ENCODE results near the gene CFB. TPM values are rescaled to one million over a fixed set of nuclear protein-coding genes. Genes with fewer than 3 reads are reported as not detected.

CFB gene
- total and polyA plus RNA-seq, 9 of the 15 experiments (the other 6 are each of a cell fraction or from before 2014, with no cell fraction given) = 0.08 to 0.91 (median 0.22) TPM; not detected in 4

GRCh38 chr6:31948306-31948705 lies 2.4 kb downstream of the CFB start (continued):
- TF ChIP-seq JUN (IDR thresholded peaks at IDR 0.05; ENCODE audit: borderline replicate concordance, low read depth, low read length) = no peak
- 0 out of 2 replicates have a peak, but pooled peaks have one; percentile 18 for TF ChIP-seq JUN (CRISPR knock-in tag; IDR thresholded peaks at IDR 0.05; ENCODE audit: borderline replicate concordance)
- 0 out of 2 replicates have a peak, but pooled peaks have one; percentile 24 for TF ChIP-seq PHF21A (IDR thresholded peaks at IDR 0.05; ENCODE audit: borderline replicate concordance, low read depth)
- TF ChIP-seq BACH1 (tag; IDR thresholded peaks at IDR 0.05) = no peak
- TF ChIP-seq YY1 (IDR thresholded peaks at IDR 0.05; ENCODE audit: borderline replicate concordance in 1 of 3, control insufficient read depth in 1 of 3, extremely low read depth in 1 of 3, insufficient read depth in 3 of 3, insufficient read length in 1 of 3, insufficient replicate concordance in 2 of 3, low read depth in 1 of 3, low read length in 2 of 3) = no peak
- TF ChIP-seq ZNF785 (CRISPR knock-in tag; IDR thresholded peaks at IDR 0.05) = no peak
- TF ChIP-seq ZBTB26 (CRISPR knock-in tag; IDR thresholded peaks at IDR 0.05) = 0 out of 2 replicates have a peak, but pooled peaks have one; percentile 23
- no peak for TF ChIP-seq USF2 (CRISPR knock-in tag; IDR thresholded peaks at IDR 0.05)
- TF ChIP-seq MTF1 (CRISPR knock-in tag; IDR thresholded peaks at IDR 0.05; ENCODE audit: borderline replicate concordance) = no peak
- TF ChIP-seq ARID3A (IDR thresholded peaks at IDR 0.05; ENCODE audit: borderline replicate concordance, low read depth, low read length) = no peak
- TF ChIP-seq PRDM10 (IDR thresholded peaks at IDR 0.05; ENCODE audit: partially characterized antibody) = no peak
- no peak for TF ChIP-seq ZNF445 (CRISPR knock-in tag; IDR thresholded peaks at IDR 0.05; ENCODE audit: low read depth)
- TF ChIP-seq HNRNPK (IDR thresholded peaks at IDR 0.05; ENCODE audit: low read depth, low read length, poor library complexity, severe bottlenecking) = no peak
- no peak for TF ChIP-seq ID3 (CRISPR knock-in tag; IDR thresholded peaks at IDR 0.05)
- no peak for TF ChIP-seq ID3 (tag; IDR thresholded peaks at IDR 0.05)
- no peak for TF ChIP-seq ZNF507 (tag; conservative IDR thresholded peaks at IDR 0.05)
- no peak for TF ChIP-seq ZNF280A (IDR thresholded peaks at IDR 0.05; ENCODE audit: low read depth, partially characterized antibody)
